Heart right ventricle (tissue), 16 donors: ENCODE measurements around the gene FOSL2. TPM values are rescaled to one million over a fixed set of nuclear protein-coding genes. Genes with fewer than 3 reads are reported as not detected.

Experiments
- ATAC-seq, 8 donors: fragments of 200-7000 bp; cut with Tn5 transposase; one replicate each; pipeline ENCODE4 v1.9.1; 2020; ENCODE audit warnings: mild to moderate bottlenecking in 8 of 8, moderate library complexity in 8 of 8, moderate number of reproducible peaks in 1 of 8
- DNase-seq, 2 donors: peaks; one replicate each; pipeline ENCODE4 v3.0.0-alpha.2; 2020
- H3K27ac ChIP-seq, 10 donors: fragments of 200-600 bp; sonication (generic) in 2 of 10; one replicate each; pipeline versions ENCODE4 v1.5.0 to v1.8.0; 2020 to 2022; ENCODE audit warnings: mild to moderate bottlenecking in 3 of 10
- H3K27me3 ChIP-seq, 7 donors: fragments of 200-600 bp; one replicate each; pipeline ENCODE4 v1.8.0; 2021 to 2022; ENCODE audit warnings: mild to moderate bottlenecking in 2 of 7
- H3K36me3 ChIP-seq, 9 donors: fragments of 200-600 bp; sonication (generic) in 1 of 9; one replicate each; pipeline versions ENCODE4 v1.5.0 to v1.8.0; 2020 to 2022; ENCODE audit warnings: mild to moderate bottlenecking in 2 of 9
- H3K4me1 ChIP-seq, 9 donors: fragments of 200-600 bp; sonication (generic) in 1 of 9; one replicate each; pipeline versions ENCODE4 v1.5.0 to v1.8.0; 2020 to 2022; ENCODE audit warnings: mild to moderate bottlenecking in 4 of 9
- H3K4me3 ChIP-seq, 10 donors: fragments of 200-600 bp; sonication (generic) in 2 of 10; one replicate each; pipeline versions ENCODE4 v1.5.0 to v1.8.0; 2020 to 2022; ENCODE audit warnings: mild to moderate bottlenecking in 7 of 10, moderate library complexity in 2 of 10
- H3K9me3 ChIP-seq, 11 donors: fragments of 200-600 bp in 10 of 11; sonication (generic) in 2 of 11; one replicate each; pipeline versions ENCODE4 v1.5.0 to v1.8.0; 2013 to 2022; ENCODE audit warnings: mild to moderate bottlenecking in 2 of 11, control low read depth in 1 of 11, moderate library complexity in 1 of 11
- WGBS, 2 donors: extraction: QIAGEN DNeasy Blood & Tissue Kit; methylation state at CpG; one replicate each; pipeline ENCODE4 v1.1.7; 2013; ENCODE audit warnings: inconsistent platforms in 1 of 2; 5-methylcytosine and 5-hydroxymethylcytosine counted together
- intact Hi-C, 10 donors: fragments of 100-400 bp; cut with DNase I; formaldehyde crosslinking; loops; one replicate each; pipeline versions ENCODE4 v1.11.1 to v1.14.2; 2022
- polyA plus RNA-seq, 2 donors: library from polyadenylated mRNA; stranded (reverse); fragments of 200-250 nt; gene quantifications; one replicate each; pipeline ENCODE4 v1.2.3, GENCODE V29; 2013
- total RNA-seq, 10 donors: library from RNA; stranded (reverse); fragmentation: NEBNext Ultra II Directional in 3 of 10; extraction: Animal tissue kit (Norgen Biotek cat#: 25700) in 3 of 10; gene quantifications; one replicate each; pipeline versions ENCODE4 v1.2.1 to v1.2.4, GENCODE V29; 2021 to 2023
- TF ChIP-seq, protein P1 (sequence below), 9 donors: fragments of 200-600 bp; sonication (generic) in 2 of 9; IDR thresholded peaks; one replicate each; pipeline versions ENCODE4 v1.5.0 to v1.8.0; 2021 to 2022; ENCODE audit warnings: antibody characterized with exemption in 9 of 9, mild to moderate bottlenecking in 5 of 9, moderate library complexity in 1 of 9
- donor health status: Arrhythmogenic right ventricular cardiomyopathy.
- donor health status: ischemic (EF 13 %, LVEDD 7.1; RV severe dilation, severe dysfunction).
- donor health status: healthy with polysubstance abuse.
- donor health status: DM: no; HTN: yes; CAD: no.
- donor health status: DM: no; HTN: no; CAD: no.
- donor health status: ischemic (EF 25% LVEDD 6.9; RV normal size, moderate dysfunction).
- donor health status: ischemic (EF 25% LVEDD 5.7; RV mildly dilated, moderate dysfunction).
- donor health status: healthy.
- donor health status: DM: yes; HTN: yes; CAD: no.
- donor health status: Ischemic cardiomyopathy.
- donor health status: ischemic (EF 35%, LVEDD 5.7; RV mildly dilated, moderate dysfunction).
- donor health status: nonischemic (EF 11% LVEDD 7.7; RV severe dilation, severe dysfunction).
- donor health status: DM: yes; HTN: yes; CAD: no.
- donor health status: PGD.
- donor health status: ischemic (EF 29% LVEDD 5.4; RV normal size, mild dysfunction).
- donor health status: nonischemic (EF 23%, LVEDD 6.1; RV moderate dilation, normal function).

Gene FOSL2
- total and polyA plus RNA-seq, 12 donors: 16.5 to 182 (median 54.8) TPM

DNA sequence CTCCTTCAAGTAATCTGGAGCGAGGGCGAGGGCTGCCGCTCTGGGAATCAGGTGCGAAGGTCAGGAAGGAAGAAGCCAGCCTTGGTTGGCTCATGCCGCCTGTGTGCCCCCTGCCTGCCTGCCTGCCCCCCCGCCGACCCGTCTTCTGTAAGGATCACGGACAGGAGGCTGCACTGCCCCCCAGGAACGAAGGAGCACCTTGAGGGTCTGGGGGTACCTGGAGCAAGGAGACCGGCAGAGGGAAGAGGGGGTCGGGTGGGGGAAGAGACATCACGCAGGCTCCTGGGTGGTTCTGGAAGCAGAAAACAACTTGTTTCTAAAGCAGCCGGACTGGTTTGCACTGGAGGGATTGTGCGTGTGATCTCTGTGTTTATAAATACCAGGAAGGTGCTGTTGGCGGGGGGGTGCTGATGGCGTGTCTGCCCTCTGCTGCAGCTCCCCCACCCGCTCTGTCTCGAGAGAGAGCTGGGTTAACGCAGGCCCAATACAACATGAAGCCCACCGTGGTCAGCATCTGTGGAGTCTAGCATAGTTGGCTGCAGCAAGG is 1.7 kb downstream of the FOSL2 start:
- intact Hi-C loops: loop anchor here in 7 of 10 donors (5.0 to 10.0 kb wide), 17 partner anchors 117 to 690 kb away; partner anchors contain the start of genes MRPL33 (in 4 of the 7), BABAM2 (in 2 of the 7) and RBKS (in 2 of the 7)

DNA sequence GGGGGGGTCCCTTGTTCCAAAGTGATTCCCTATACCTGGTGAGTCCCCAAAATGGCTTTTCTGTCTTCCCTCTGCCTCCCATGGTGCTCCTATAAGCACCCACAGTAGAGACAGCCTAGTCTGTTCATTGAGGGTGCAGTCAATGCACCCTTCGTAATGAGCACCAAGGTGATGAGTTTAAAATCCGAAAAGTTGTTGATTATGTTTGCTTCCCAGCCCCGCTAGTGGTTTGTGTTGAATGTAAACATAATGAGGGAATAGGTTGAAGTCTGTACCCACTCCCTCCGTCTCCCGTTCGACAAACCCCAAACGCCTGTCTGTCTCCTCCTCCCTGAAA is 2.3 kb downstream of the FOSL2 start:
- peak overlapping the region; percentile 53 to 99 (median 98) for H3K4me3 ChIP-seq
- DNase-seq: no peak
- H3K27ac ChIP-seq: peak overlapping the region; percentile 99 to 100 (median 100)
- H3K9me3 ChIP-seq: no peaks in the 10 kb centered on the region
- H3K27me3 ChIP-seq: no peaks in the 10 kb centered on the region
- peaks cover 0 to 37% (median 0%) of the 10 kb centered on the region in 9 donors for H3K36me3 ChIP-seq
- H3K4me1 ChIP-seq: peaks cover 15 to 59% (median 47%) of the 10 kb centered on the region in 9 donors
- TF ChIP-seq, protein P1, sequence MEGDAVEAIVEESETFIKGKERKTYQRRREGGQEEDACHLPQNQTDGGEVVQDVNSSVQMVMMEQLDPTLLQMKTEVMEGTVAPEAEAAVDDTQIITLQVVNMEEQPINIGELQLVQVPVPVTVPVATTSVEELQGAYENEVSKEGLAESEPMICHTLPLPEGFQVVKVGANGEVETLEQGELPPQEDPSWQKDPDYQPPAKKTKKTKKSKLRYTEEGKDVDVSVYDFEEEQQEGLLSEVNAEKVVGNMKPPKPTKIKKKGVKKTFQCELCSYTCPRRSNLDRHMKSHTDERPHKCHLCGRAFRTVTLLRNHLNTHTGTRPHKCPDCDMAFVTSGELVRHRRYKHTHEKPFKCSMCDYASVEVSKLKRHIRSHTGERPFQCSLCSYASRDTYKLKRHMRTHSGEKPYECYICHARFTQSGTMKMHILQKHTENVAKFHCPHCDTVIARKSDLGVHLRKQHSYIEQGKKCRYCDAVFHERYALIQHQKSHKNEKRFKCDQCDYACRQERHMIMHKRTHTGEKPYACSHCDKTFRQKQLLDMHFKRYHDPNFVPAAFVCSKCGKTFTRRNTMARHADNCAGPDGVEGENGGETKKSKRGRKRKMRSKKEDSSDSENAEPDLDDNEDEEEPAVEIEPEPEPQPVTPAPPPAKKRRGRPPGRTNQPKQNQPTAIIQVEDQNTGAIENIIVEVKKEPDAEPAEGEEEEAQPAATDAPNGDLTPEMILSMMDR (IDR thresholded peaks at IDR 0.05): no peak
- WGBS, 2 donors: 3 to 4% methylated on average over 7 of the region's 7 CpGs
- ATAC-seq: no peak
- intact Hi-C loops: loop anchor here in 7 of 10 donors (5.0 to 10.0 kb wide), 22 partner anchors 118 to 693 kb away; partner anchors contain the start of genes MRPL33 (in 5 of the 7), BABAM2 (in 3 of the 7) and RBKS (in 3 of the 7)

More for the DNA sequence above, 1.7 kb downstream of the FOSL2 start:
- TF ChIP-seq, protein P1 (IDR thresholded peaks at IDR 0.05): no peak
- no peaks in the 10 kb centered on the region for H3K9me3 ChIP-seq
- peaks cover 10 to 59% (median 42%) of the 10 kb centered on the region in 9 donors for H3K4me1 ChIP-seq
- H3K27me3 ChIP-seq: no peaks in the 10 kb centered on the region
- ATAC-seq (peak in 1 of 8 donors; percentile 6), DNase-seq (peak in 1 of 2 donors; percentile 68)
- peaks cover 0 to 31% (median 0%) of the 10 kb centered on the region in 9 donors for H3K36me3 ChIP-seq
- peak overlapping the region; percentile 53 to 99 (median 98) for H3K4me3 ChIP-seq
- WGBS, 2 donors: 1 to 2% methylated on average over 21 of the region's 21 CpGs
- peak overlapping the region; percentile 99 to 100 (median 100) for H3K27ac ChIP-seq

DNA sequence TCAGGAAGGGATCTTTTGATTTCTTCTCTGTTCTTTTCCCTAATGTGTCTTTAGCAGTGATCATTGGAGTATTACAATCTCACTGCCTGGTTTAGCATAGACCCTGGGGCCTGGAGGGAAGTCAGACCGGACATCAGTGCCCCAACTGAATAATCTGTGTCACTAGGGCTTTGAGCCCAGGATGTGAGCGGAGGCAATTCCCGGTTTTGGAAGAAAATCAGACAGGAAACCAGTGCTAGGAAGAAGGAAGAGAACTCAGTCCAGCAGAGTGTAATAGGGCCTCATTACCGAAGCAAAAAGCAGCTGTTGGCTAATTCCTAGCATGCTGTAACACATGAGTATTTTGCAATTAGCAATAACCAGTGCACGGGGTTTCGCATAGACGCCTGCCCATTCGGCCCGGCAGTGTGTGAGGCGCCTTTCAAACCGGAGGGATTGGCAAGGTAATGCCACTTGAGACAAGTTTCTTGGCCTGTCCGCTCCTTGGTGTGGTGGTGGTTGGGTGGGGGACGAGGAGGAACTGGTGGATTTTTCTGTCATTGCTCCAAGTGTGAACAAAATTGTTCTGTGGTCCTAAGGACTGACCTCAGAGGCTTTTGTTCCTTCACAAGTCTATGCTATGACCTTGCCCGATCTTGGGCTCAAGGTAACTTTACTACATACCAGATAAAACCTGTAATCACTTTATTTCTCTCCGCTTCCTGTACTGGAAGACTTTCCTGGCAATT is 2.8 kb downstream of the FOSL2 start:
- Histone ChIP-seq H3K27ac (peak overlapping the region; percentile 99 to 100 (median 100)), H3K4me3 (peak overlapping the region; percentile 53 to 99 (median 98)), H3K9me3 (no peaks in the 10 kb centered on the region), H3K4me1 (peaks cover 19 to 63% (median 52%) of the 10 kb centered on the region in 9 donors), H3K36me3 (peaks cover 0 to 42% (median 0%) of the 10 kb centered on the region in 9 donors), H3K27me3 (no peaks in the 10 kb centered on the region)
- peak in 1 of 2 donors; percentile 45 for DNase-seq
- TF ChIP-seq, protein P1 (IDR thresholded peaks at IDR 0.05): no peak
- intact Hi-C loops: loop anchor here in 7 of 10 donors (5.0 to 10.0 kb wide), 17 partner anchors 121 to 693 kb away; partner anchors contain the start of genes MRPL33 (in 5 of the 7), BABAM2 (in 1 of the 7) and RBKS (in 1 of the 7)
- WGBS, 2 donors: 4 to 6% methylated on average over 15 of the region's 15 CpGs
- peak in 4 of 8 donors; percentile 0 to 5 (median 2) for ATAC-seq

DNA sequence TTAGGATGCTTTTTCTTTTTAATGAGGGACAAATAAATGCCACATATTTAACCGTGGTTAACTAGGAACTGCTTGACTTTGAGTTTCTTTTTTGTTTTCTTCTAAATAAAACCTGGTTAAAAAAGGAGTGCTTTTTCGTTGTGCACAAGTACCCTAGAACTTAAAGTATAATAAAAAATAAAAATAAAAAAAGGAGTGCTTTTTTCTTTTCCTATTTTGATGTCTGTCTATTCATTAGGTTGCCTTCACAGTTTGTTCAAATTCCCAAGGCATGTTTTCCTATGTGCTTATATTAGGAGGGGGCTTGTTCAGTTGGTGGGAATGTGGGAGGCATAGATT is 4.4 kb downstream of the FOSL2 start:
- WGBS, 2 donors: 34 to 37% methylated on average over 2 of the region's 2 CpGs
- no peak for DNase-seq

More for the DNA sequence above, 4.4 kb downstream of the FOSL2 start:
- Histone ChIP-seq H3K27me3 (no peaks in the 10 kb centered on the region), H3K36me3 (peaks cover 0 to 57% (median 0%) of the 10 kb centered on the region in 9 donors), H3K4me3 (peak overlapping the region in 8 of 10 donors; percentile 10 to 97 (median 16)), H3K4me1 (peaks cover 26 to 70% (median 62%) of the 10 kb centered on the region in 9 donors), H3K9me3 (no peaks in the 10 kb centered on the region), H3K27ac (peak overlapping the region in 8 of 10 donors; percentile 2 to 100 (median 82))
- intact Hi-C loops: loop anchor here in 7 of 10 donors (5.0 to 10.0 kb wide), 17 partner anchors 122 to 695 kb away; partner anchors contain the start of genes MRPL33 (in 5 of the 7), BABAM2 (in 1 of the 7) and RBKS (in 1 of the 7)
- TF ChIP-seq, protein P1 (IDR thresholded peaks at IDR 0.05): no peak
- no peak for ATAC-seq
